ENCODE measurements around the gene GTF3A.

DNA sequence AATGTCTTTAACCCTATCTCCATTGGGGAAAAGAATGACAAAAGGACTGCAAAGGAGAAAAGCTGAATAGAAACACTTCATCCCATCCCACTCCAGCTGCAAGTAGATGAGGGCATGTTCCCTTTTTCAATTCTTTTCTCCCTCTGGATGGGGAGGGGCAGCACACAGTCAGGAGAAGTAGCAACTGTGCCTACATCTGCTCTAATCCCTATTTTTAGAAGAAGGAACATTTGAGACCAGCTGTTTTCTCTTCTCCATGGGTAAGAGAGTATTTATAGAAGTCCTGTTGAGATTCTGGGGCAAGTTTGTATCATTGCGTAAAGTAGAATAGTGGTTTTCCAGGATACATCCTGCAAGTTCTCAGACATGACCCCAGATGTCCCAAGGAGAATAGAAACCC is 9.3 kb upstream of the GTF3A start:
- no peak for TF ChIP-seq POLR2A (IDR thresholded peaks at IDR 0.05)
- TF ChIP-seq CTCF (IDR thresholded peaks at IDR 0.05): no peak

Measured in body of pancreas (tissue), 4 donors.